NCI-H774 (cell line): ENCODE results near the gene C13orf46.

Experiments
- DNase-seq: peaks from one replicate; lab custom pipeline; 2025; lab: John Stamatoyannopoulos, UW

The C13orf46 gene

DNA sequence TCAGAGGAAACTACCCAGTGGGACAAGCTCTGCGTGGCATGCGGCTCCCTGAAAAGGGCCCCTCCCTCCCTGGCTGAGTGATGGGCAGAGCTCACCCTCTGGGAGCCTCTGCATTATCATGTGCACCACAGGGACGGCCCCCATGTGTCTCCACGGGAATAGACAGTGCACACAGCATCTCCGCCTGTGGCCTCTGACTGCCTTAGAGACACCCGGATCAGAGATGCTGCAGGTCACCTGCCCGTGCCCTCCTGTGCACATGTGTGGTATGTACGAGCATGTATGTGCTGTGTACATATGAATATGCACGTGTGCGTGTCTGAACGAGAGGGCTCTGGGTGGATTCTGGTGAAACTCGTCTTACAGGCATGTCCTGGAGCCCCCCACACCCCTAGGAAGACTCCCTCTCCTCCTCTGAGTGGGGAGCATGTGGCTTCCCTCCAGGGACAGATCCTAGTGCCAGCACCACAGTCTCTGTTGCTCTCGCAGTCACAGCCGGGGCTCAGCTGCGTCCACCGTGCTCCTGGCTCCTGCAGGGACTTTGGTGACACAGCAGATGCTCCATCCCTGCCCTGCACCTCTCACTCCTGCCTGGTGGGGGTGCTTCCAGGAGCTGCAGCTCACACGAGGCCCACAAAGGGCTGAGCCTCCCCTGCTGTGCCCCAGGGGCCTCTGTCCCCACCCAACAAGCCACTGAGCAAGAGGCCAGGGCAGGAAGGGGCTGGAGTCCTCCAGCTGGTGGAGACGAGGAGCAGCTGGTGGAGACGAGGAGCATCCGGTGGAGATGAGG is 19.6 kb downstream of the C13orf46 start:
- DNase-seq, result no peak

DNA sequence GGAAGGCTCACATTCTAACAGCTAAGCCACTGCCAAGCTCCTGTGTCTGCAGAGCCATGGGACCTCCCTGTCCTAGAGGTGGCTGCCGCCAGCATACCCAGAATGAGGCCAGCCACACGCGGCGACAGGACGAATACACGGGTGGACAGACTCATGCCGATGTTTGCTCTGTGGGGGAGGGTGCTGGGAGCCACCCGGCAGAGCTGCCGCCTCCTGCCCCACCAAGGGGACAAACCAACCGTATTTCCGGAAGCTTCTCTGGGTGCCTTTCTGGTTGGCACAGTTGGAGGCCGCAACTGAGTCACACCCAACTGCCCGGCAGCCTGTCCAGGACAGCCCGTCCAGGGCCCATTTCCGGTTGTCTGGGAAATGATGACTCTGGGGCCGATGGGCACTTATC is 20.3 kb downstream of the C13orf46 start:
- no peak for DNase-seq

DNA sequence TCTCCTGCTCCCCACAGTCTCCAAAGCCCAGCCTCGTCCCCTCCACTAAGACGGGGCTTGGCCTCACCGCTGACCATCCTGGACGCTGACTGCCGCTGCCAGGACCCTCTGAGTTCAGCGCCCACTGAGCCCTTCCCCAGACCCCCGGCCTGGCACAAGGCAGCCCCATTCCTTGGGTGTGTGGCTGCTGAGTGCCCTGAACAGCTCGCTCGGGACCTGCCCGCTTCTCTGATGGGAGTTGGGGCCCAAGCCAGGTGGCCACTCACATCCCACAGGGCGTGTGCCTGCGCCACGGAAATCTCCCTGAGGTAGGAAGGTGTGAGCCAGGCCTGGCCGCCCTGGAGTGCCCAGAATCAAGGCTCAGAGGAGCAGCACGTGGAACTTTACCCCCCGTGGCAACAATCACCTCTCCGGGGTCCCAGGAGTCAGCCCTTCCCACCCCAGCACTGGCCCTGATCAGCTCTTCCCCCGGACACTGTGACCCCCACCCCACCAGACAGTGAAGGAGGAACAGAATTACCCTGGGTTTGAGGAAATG is 20.8 kb downstream of the C13orf46 start:
- no peak for DNase-seq

DNA sequence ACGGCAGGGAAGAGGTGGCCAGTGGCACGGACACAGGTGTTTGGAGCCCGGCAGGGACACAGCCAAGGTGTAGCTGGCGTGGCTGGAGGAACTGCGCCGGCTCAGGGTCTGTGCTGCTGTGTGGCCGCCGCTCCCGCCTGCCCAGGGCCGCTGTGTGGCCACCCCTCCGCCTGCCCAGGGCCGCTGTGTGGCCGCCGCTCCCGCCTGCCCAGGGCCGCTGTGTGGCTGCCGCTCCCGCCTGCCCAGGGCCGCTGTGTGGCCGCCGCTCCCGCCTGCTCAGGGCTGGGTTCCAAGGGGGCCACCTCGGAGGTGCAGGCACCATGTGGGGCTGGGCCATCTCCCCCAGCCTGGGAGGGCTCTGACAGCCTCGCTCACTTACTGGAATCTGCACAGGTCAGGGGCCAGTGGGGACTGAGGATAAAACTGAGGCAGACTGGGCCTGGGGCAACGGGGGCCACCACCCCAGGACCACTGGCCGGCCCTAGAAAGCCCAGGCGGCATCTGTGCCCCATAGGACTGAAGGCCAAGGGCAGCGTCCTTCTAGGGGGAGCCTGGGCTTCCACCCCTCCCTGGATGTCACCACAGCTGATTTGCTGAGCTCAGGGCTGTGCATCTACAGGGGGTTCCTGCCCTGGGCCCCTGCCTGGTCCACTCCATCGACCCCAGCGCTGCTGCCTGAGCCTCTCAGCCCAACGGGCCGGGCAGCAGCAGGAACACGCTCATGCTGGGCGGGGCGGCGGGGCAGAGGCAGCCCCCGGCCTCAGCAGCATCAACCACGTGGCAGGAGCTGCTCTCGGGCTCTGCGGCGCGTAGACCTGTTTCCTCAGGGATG is 21.5 kb downstream of the C13orf46 start:
- DNase-seq, result no peak

DNA sequence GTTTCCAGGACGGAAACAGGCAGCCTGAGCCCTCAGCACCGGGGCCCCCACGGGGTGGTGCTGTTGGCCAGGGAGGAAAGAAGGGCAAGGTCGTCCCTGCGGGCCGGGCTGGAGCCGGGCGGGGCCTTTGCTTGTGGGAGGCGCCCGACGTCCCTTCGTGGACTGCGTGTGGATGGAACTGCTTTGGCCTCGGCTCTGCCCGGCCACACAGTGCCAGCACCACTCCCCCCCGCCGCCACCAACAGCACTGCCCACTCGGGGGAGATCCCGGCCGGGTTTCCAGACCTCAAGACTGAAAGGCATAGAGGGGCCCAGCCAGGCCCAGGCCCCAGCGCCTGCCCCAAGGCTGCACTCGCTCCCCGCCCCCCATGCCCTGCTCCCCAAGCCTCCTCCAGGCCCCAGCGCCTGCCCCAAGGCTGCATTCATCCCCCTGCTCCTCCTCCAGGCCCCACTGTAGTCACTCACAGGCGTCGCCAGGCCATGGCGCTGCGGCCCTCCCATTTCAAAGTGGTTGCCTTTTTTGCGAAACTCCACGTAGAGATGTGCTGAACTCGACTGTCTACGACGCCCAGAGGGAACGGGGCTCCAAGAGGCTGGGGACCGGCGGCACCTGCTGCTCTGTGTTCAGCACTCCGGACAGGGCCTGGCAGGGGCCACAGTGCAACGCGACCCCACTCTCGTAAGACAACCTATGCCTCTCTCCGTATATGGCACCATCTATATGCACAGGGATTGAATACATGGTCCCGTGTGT is 22.5 kb downstream of the C13orf46 start:
- DNase-seq, result peak; percentile 83

DNA sequence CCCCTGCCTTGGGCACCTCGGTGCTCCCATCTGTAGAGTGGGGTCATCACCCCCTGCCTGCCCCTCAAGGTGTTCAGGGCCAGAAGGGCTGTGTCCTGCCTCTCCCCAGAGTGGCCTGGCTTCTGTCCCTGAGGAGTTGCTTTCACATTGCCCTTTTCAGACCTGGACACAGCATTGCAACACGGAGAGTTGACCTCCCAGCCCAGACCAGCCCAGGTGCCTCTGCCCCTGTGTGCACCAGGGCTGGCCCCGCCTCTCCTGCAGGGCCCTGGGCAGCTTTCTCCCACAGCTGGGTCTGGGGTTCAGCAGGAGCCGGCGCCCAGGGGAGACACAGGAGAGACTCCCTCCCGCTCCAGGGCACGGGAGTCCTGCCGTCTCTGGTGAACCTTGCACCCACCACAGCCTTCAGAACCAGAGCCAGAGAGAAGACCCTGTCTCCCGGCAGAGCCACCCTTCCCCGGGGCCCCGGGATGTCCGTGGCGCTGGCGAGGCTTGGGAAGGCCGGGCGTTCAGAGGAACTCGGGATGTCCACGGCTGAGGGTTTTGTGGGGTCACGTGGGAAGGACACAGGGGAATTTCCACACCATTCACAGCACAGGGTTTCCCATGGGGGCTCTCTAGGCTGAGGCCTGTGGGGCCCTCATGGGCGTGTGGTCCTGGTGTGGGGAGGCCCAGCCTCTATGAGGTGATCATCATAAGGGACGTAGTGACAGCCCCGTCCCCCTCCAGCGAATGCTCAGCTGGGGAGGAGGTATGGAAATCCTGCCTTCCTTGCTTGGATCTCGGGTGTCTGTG is 23.2 kb downstream of the C13orf46 start:
- no peak for DNase-seq

DNA sequence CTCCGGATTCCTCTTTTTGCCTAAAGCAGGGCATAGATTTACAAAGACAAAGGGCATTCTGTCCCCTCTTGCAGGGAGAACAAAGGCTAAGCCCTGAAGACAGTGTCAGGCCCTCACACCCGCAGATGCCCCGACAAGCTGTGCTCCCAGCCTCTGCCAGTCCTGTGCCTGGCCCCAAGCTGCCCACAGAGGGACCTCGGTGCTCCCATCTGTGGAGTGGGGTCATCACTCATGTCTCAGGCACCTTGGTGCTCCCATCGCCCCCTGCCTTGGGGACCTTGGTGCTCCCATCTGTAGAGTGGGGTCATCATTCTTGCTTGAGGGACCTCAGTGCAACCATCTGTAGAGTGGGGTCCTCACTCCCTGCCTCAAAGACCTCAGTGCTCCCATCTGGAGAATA is 24.3 kb downstream of the C13orf46 start:
- DNase-seq, result no peak

DNA sequence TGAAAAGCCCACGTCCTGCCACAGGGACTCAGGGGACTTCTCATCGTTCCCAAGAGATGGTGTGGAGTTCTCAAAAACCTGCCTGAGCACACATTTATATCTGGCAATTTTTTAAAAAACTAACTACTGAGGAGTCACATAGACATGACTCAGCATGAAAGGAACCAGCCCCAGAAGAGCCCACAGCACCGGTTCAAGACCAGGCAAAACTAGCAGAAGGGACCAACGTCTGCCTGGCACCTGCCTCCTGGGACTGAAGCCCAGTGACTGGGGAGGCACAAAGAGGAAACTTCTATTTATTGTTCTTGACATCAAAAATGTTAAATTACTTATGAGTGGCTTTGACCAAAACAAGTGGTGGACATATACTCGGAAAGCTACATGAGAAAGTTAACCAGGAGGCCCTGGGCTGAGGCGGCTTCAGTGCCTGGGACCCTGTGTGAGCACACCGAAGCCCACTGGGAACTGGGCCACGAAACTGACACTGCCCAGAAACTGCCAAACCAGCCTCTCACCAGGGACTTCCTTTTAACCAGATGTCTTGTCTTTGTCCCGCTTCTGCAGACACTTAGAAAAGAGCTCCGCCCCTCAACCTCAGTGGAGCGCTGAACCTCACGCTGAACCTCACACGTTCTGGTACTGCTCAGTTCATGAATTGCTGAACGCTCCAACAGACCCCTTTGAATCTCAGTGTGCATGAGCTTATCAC is 25.7 kb downstream of the C13orf46 start:
- no peak for DNase-seq

DNA sequence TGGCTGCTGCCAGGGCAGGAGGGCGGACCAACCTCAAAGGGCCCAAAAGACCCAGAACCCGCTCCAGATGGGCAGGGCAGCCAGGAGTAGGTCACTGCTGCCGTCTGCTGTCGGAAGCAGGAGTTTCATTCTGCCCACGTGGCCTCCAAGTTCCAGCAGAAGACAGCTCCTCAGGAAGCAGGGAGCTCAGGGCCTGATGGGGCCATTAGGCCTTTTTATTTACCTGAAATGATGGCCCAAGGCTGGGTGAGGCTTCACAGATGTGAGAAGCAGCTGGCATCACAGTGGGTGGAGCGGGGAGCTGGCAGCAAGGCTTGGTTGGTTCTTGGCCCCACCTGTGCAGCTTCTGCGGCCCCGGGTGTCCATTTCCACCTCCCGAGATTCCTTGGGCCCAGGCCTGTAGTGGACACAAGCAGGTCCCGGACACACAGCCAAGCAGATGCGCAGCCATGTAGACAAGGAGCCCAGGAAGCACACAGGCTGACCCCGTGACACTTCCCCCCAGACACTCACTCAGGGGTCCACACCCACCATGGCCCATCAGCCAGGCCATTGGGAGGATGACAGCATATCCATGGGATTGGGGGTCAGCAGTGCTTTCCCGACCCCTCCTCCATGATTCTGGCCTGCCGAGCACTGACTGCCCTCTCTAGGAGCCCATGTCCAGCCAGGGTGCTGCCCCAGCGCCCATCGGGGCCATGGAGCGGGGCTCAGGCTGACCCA is 26.4 kb downstream of the C13orf46 start:
- no peak for DNase-seq

DNA sequence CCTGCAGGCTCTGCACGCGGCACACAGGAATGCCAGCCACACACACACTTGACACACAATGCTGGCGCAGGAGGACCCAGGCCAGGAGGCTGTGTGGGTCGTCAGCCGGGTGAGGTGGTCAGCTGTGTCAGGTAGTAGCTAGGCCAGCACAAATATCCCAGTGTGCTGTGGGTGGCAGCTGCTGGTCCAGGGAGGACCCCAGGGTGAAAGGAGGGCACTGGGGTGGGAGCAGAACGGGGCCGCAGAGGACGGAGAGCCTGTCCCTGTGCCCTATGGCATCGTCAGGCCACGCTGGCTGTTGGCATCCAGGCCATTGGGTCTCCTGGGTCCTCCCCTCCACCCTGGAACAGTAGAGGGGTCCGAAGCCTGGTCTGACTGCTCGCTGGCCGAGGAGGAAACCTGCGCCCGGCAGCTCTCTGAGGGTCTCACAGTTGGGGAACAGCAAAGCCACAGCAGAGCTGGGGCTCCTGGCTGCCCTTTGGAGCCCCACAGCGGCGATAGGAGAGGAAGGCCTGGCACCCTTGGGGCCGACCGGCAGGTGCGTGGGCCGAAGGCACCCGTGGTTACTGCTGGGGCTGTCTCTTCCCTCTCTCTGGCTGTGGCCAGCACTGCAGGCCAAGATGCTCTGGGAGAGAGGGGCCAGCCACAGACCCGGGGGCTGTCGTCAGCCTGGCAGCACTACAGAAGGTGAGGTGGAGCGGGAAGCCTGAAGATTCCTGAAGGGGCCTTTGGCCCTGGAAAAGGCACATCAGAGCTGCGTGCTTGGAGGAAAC is 27.3 kb downstream of the C13orf46 start:
- DNase-seq, result no peak

DNA sequence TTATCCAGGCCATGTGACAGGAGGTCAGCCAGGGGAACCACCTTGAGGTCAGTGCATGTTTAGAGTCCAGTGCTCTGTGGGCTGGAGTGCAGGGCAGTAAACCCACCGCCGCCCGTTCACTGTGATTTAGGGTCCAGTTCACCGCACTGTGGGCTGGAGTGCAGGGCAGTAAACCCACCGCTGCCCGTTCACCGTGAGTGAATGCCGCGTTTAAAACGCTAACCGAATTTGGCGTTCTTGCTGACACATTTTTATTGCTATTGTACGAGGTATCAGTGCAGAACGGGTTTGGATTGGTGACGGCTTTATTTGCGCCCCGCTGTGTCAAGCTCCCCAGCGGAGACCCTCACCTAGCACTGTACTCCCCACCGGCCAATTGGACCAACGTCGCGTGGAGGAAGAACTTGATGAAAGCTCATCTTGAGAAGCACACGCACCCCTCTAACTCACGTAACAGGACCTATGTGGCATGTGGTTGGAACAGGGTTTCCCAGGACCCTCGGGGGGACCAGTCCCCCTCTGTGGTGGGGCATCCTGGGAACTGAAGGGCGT is 27.9 kb downstream of the C13orf46 start:
- no peak for DNase-seq

DNA sequence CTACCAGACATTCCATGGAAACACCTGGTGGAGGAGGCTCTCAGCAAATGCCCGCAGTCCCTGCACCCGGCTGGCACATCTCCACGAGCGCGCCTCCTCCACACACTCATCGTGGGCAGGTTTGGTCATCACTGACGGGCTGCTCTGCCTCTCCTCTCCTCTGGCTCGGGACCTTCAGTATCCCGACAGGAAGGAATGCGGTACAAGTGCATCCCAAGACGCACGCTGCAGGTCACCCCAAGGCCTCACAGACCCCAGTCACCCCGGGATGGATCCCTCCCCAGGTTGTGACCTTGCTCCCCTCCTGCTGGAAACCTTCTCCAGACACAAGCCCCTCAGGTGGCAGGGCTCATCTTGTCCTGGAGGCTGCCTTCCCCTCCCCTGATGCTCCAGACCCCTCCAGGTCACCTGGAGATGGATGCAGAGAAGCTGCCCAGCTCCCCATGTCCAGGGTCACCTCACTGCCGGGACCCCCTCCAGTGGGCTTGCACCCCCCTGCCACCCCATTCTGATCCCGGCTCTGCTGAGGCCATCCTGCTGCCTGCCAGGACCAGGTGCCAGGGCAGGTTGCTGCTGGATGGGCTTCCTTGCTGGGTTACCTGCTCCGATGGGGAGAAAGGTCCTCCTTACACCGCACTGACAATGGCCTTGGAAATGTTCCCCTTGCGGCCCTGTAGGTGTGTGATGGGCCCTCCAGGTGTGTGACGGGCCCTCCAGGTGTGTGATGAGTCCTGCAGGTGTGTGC is 29.9 kb downstream of the C13orf46 start:
- DNase-seq, result no peak

DNA sequence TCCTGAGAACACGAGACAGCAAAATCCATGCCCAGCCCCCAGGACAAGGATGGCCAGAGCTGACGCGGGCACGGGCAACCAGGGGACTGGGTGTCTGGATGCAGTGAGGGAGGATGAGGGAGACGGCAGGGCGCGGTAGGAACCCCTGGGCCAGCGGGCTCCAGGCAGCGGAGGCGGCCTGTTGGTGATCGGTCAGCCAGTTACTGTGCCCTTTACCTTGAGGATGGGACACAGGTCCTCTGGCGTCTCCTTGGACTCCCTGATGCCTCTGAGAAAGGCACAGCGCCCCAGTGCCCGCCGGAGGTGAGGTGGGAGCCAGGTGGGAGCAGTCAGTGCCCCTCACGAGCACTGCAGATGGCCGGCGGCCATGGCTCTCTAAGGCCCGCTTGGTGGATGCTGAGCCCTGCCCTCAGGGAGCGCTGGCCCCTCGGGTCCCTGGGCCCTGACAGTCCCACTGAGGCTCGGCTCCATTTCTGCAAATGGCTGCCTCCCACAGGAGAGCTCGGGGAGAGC is 31.2 kb downstream of the C13orf46 start:
- DNase-seq, result no peak

DNA sequence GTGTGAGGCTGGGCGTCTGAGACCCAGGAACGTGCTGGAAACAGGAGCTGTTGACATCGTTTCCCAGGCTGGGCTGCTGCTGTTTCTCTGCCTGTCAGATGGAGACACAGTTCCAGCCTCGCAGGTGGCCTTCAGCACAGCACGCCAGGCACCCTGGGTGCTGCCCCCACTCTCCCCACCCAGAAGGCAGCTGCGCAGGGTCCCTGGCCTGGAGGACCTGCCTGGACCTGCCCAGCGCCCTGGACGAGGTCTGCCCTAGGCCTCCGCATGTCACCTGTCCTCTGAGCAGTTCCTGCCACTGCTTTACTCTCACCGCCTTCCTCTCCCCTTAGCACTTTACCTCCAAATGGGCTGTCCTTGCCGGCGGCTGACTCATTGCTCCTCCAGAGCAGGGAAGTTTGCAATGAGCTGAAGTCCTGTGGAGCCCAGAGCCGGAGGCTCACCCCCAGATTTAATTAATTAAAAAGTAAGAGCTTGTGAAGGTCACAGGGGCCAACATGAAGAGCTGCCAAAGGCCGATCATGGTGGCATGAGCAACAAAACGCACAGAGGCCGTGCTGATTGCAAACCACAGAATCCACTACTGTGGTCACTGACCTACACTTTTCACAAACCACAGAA is 32.2 kb downstream of the C13orf46 start:
- DNase-seq, result peak; percentile 65

DNA sequence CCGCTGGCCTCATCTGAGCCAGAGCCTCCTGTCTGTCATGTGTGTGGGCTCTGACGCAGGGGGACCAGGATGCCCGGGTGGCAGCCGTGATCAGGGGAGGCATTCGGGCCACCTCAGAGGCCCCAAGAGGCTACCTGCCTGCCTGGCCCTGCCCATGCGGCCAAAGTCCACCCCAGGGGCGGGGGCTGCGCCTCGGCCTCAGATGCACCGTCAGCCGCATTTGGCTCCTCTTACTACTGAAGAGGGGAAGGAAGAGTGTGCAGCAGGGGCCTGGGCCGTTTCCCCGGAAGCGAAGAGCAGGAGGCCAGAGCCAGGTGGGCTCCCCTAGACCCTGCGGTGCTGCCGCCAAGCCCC is 34.0 kb downstream of the C13orf46 start:
- DNase-seq, result no peak

DNA sequence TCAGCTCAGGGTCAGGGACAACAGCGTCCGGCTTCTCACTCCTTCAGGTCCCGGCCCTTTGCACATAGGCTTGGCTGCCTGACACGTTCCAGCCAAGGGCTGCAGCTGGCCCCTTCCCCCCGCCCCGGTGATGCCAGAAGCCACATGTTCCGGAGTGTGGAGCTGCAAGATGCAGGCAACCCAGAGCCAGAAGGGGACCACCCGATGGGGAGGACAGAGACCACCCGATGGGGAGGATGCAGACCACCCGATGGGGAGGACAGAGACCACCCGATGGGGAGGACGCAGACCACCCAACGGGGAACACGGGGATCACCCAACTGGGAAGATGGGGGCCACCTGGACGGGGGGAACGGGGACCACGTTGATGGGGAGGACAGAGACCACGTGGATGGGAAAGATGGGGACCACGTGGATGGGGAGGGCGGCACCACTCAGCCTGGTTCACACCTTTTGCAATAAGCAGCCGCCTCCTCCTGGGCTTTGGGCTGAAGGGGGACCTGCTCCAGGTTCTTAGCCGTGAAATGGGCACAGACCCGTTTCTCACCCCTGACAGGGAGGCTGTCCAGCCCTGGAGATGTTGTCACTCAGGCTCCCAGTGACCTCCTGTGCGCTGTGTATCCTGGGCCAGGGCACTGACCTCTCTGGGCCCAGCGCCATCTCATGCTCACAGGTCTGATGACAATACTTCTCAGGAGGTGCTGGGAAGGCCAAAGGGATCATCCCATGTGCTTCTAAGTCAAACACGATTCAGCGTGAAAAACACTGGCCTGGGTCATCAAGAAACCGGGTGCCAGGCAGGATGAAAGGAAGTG is 34.5 kb downstream of the C13orf46 start:
- no peak for DNase-seq

DNA sequence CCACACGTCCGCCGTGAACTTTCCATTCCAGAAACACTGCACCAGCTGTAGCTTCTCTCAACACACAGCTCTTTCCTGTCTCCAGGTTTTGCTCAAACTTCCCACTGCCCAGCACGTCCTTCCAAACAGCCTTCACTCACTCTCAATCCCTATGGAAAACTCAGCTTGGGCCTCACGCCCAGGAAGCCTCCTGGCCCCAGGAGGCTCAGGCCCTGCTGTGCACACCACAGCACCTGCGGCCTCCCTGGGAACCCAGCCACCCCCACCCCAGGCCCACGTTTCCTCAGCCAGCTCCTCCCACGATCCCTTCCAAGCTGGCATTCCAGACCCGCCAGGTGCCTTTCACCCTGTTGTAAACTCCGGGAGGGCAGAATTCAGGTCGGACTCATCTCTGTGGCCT is 35.2 kb downstream of the C13orf46 start:
- DNase-seq, result no peak
